Stomach smooth muscle (tissue), 2 donors: ENCODE results near the gene TDRD10.

Experiments used
- H3K27ac ChIP-seq: one replicate; pipeline ENCODE4 v1.7.0; 2013; ENCODE audit warnings: mild to moderate bottlenecking, low read length, inconsistent platforms
- H3K27me3 ChIP-seq, 2 donors: one replicate each; pipeline ENCODE4 v1.7.0; 2013; ENCODE audit warnings: low read length in 2 of 2; ENCODE audit not compliant: insufficient read depth in 2 of 2, control insufficient read depth in 1 of 2
- H3K36me3 ChIP-seq, 2 donors: one replicate each; pipeline ENCODE4 v1.7.0; 2013; ENCODE audit warnings: low read length in 2 of 2; ENCODE audit not compliant: control insufficient read depth in 2 of 2, insufficient read depth in 2 of 2
- H3K4me1 ChIP-seq: one replicate; pipeline ENCODE4 v1.7.0; 2013; ENCODE audit warnings: low read length; ENCODE audit not compliant: control insufficient read depth, insufficient read depth
- H3K4me3 ChIP-seq, 2 donors: one replicate each; pipeline ENCODE4 v1.7.0; 2013; ENCODE audit warnings: low read length in 2 of 2
- H3K9ac ChIP-seq, 2 donors: one replicate each; pipeline ENCODE4 v1.7.0; 2013; ENCODE audit warnings: low read length in 2 of 2, mild to moderate bottlenecking in 1 of 2
- H3K9me3 ChIP-seq, 2 donors: one replicate each; pipeline ENCODE4 v1.7.0; 2013; ENCODE audit warnings: low read length in 2 of 2; ENCODE audit not compliant: control insufficient read depth in 2 of 2
- donor health status: healthy.
- donor health status: Pancreatic carcinoma.

TDRD10 gene

GRCh38 chr1:154594811-154595210, 92.8 kb downstream of the TDRD10 start:
- Histone ChIP-seq H3K27me3 (no peaks in the 10 kb centered on the region), H3K27ac (no peak overlapping the region), H3K9me3 (no peaks in the 10 kb centered on the region), H3K4me3 (no peak overlapping the region), H3K9ac (no peak overlapping the region), H3K4me1 (peaks cover 7% of the 10 kb centered on the region), H3K36me3 (peaks cover 63 to 71% of the 10 kb centered on the region in 2 donors)

GRCh38 chr1:154595621-154596020, 93.6 kb downstream of the TDRD10 start:
- Histone ChIP-seq H3K36me3 (peaks cover 58 to 67% of the 10 kb centered on the region in 2 donors), H3K9ac (no peak overlapping the region), H3K4me3 (no peak overlapping the region), H3K27ac (no peak overlapping the region), H3K4me1 (peaks cover 9% of the 10 kb centered on the region), H3K27me3 (no peaks in the 10 kb centered on the region), H3K9me3 (no peaks in the 10 kb centered on the region)
